Measurements from ENCODE around the gene PSMA2.
A peak's percentile ranks its signal among the peaks of the same experiment; 100 is the strongest.

The PSMA2 gene

GRCh38 chr7:42931834-42932651, at the start of gene PSMA2, which contains the start of gene MRPL32:
PSMA2 (minus strand) TSS chr7:42932174; CDS start chr7:42932158, 16 bp downstream.
MRPL32 (plus strand) TSS chr7:42932376; CDS start chr7:42932387, 11 bp downstream.
- DNase-seq (ENCODE audit: low spot score in 2 of 2) = peak; percentile 86 to 93
- H3K9me3 Mint-ChIP-seq = no peaks in the 10 kb centered on the region
- H3K4me1 Mint-ChIP-seq = peaks cover 52% of the 10 kb centered on the region
- H3K27ac Mint-ChIP-seq (ENCODE audit: low read depth) = peak within 1 kb of the TSS; percentile 97
- peak; percentile 99 for ATAC-seq (replicated peaks; ENCODE audit: extremely low read depth, poor library complexity, severe bottlenecking)
- peak within 1 kb of the TSS; percentile 99 for H3K4me3 Mint-ChIP-seq
- H3K27me3 Mint-ChIP-seq = no peaks in the 10 kb centered on the region
- peaks cover 28% of the 10 kb centered on the region for H3K36me3 Mint-ChIP-seq (ENCODE audit: insufficient read depth)

GRCh38 chr7:42981601-42982000, 49.6 kb upstream of the PSMA2 start:
- Mint-ChIP-seq H3K27ac (ENCODE audit: low read depth) (no peak overlapping the region), H3K27me3 (peaks cover 36% of the 10 kb centered on the region), H3K4me3 (no peak overlapping the region), H3K4me1 (no peaks in the 10 kb centered on the region), H3K9me3 (peaks cover 5% of the 10 kb centered on the region), H3K36me3 (ENCODE audit: insufficient read depth) (no peaks in the 10 kb centered on the region)
- ATAC-seq (replicated peaks; ENCODE audit: extremely low read depth, poor library complexity, severe bottlenecking) (no peak), DNase-seq (ENCODE audit: low spot score in 2 of 2) (no peak)

- Mint-ChIP-seq H3K4me1 (no peaks in the 10 kb centered on the region), H3K27me3 (peaks cover 30% of the 10 kb centered on the region), H3K27ac (ENCODE audit: low read depth) (no peak overlapping the region), H3K36me3 (ENCODE audit: insufficient read depth) (no peaks in the 10 kb centered on the region), H3K9me3 (peaks cover 5% of the 10 kb centered on the region), H3K4me3 (no peak overlapping the region)
- no peak for DNase-seq (ENCODE audit: low spot score in 2 of 2)
- ATAC-seq (replicated peaks; ENCODE audit: extremely low read depth, poor library complexity, severe bottlenecking) = no peak
Observed at GRCh38 chr7:42980514-42980913, 48.5 kb upstream of the PSMA2 start.

GRCh38 chr7:42980084-42980483, 48.1 kb upstream of the PSMA2 start:
- DNase-seq (ENCODE audit: low spot score in 2 of 2) (no peak), ATAC-seq (replicated peaks; ENCODE audit: extremely low read depth, poor library complexity, severe bottlenecking) (no peak)
- H3K9me3 Mint-ChIP-seq = peaks cover 5% of the 10 kb centered on the region
- no peaks in the 10 kb centered on the region for H3K36me3 Mint-ChIP-seq (ENCODE audit: insufficient read depth)
- H3K27me3 Mint-ChIP-seq = peaks cover 34% of the 10 kb centered on the region
- H3K4me1 Mint-ChIP-seq = no peaks in the 10 kb centered on the region
- no peak overlapping the region for H3K4me3 Mint-ChIP-seq
- H3K27ac Mint-ChIP-seq (ENCODE audit: low read depth) = no peak overlapping the region

- no peaks in the 10 kb centered on the region for H3K4me1 Mint-ChIP-seq
- peaks cover 43% of the 10 kb centered on the region for H3K27me3 Mint-ChIP-seq
- H3K9me3 Mint-ChIP-seq = no peaks in the 10 kb centered on the region
- DNase-seq (ENCODE audit: low spot score in 2 of 2) (no peak), ATAC-seq (replicated peaks; ENCODE audit: extremely low read depth, poor library complexity, severe bottlenecking) (no peak)
- H3K4me3 Mint-ChIP-seq = no peak overlapping the region
- H3K36me3 Mint-ChIP-seq (ENCODE audit: insufficient read depth) = no peaks in the 10 kb centered on the region
- H3K27ac Mint-ChIP-seq (ENCODE audit: low read depth) = no peak overlapping the region
Observed at GRCh38 chr7:42978496-42978895, 46.5 kb upstream of the PSMA2 start.

GRCh38 chr7:42976371-42976770, 44.4 kb upstream of the PSMA2 start:
- Mint-ChIP-seq H3K4me3 (no peak overlapping the region), H3K27me3 (peaks cover 43% of the 10 kb centered on the region), H3K27ac (ENCODE audit: low read depth) (no peak overlapping the region), H3K9me3 (no peaks in the 10 kb centered on the region), H3K36me3 (ENCODE audit: insufficient read depth) (no peaks in the 10 kb centered on the region), H3K4me1 (no peaks in the 10 kb centered on the region)
- DNase-seq (ENCODE audit: low spot score in 2 of 2) = no peak
- no peak for ATAC-seq (replicated peaks; ENCODE audit: extremely low read depth, poor library complexity, severe bottlenecking)

GRCh38 chr7:42972699-42973500, 40.9 kb upstream of the PSMA2 start:
- DNase-seq (ENCODE audit: low spot score in 2 of 2) = no peak
- Mint-ChIP-seq H3K4me3 (no peak overlapping the region), H3K4me1 (no peaks in the 10 kb centered on the region), H3K27me3 (peaks cover 33% of the 10 kb centered on the region), H3K36me3 (ENCODE audit: insufficient read depth) (peaks cover 2% of the 10 kb centered on the region), H3K27ac (ENCODE audit: low read depth) (no peak overlapping the region), H3K9me3 (no peaks in the 10 kb centered on the region)
- ATAC-seq (replicated peaks; ENCODE audit: extremely low read depth, poor library complexity, severe bottlenecking) = no peak

- Mint-ChIP-seq H3K4me1 (no peaks in the 10 kb centered on the region), H3K9me3 (no peaks in the 10 kb centered on the region), H3K27me3 (peaks cover 49% of the 10 kb centered on the region), H3K27ac (ENCODE audit: low read depth) (no peak overlapping the region), H3K4me3 (no peak overlapping the region), H3K36me3 (ENCODE audit: insufficient read depth) (peaks cover 2% of the 10 kb centered on the region)
- DNase-seq (ENCODE audit: low spot score in 2 of 2) (no peak), ATAC-seq (replicated peaks; ENCODE audit: extremely low read depth, poor library complexity, severe bottlenecking) (no peak)
Observed at GRCh38 chr7:42967391-42967790, 35.4 kb upstream of the PSMA2 start.

GRCh38 chr7:42964849-42965805, 33.2 kb upstream of the PSMA2 start:
- H3K9me3 Mint-ChIP-seq = no peaks in the 10 kb centered on the region
- no peaks in the 10 kb centered on the region for H3K4me1 Mint-ChIP-seq
- H3K27ac Mint-ChIP-seq (ENCODE audit: low read depth) = no peak overlapping the region
- peaks cover 64% of the 10 kb centered on the region for H3K27me3 Mint-ChIP-seq
- H3K4me3 Mint-ChIP-seq = no peak overlapping the region
- ATAC-seq (replicated peaks; ENCODE audit: extremely low read depth, poor library complexity, severe bottlenecking) = no peak
- DNase-seq (ENCODE audit: low spot score in 2 of 2) = no peak
- peaks cover 2% of the 10 kb centered on the region for H3K36me3 Mint-ChIP-seq (ENCODE audit: insufficient read depth)

GRCh38 chr7:42964293-42964692, 32.3 kb upstream of the PSMA2 start:
- peaks cover 72% of the 10 kb centered on the region for H3K27me3 Mint-ChIP-seq
- H3K4me1 Mint-ChIP-seq = no peaks in the 10 kb centered on the region
- H3K27ac Mint-ChIP-seq (ENCODE audit: low read depth) = no peak overlapping the region
- no peaks in the 10 kb centered on the region for H3K9me3 Mint-ChIP-seq
- H3K36me3 Mint-ChIP-seq (ENCODE audit: insufficient read depth) = peaks cover 2% of the 10 kb centered on the region
- DNase-seq (ENCODE audit: low spot score in 2 of 2) (no peak), ATAC-seq (replicated peaks; ENCODE audit: extremely low read depth, poor library complexity, severe bottlenecking) (no peak)
- no peak overlapping the region for H3K4me3 Mint-ChIP-seq

- DNase-seq (ENCODE audit: low spot score in 2 of 2) (no peak), ATAC-seq (replicated peaks; ENCODE audit: extremely low read depth, poor library complexity, severe bottlenecking) (no peak)
- Mint-ChIP-seq H3K9me3 (no peaks in the 10 kb centered on the region), H3K27ac (ENCODE audit: low read depth) (no peak overlapping the region), H3K4me3 (no peak overlapping the region), H3K4me1 (no peaks in the 10 kb centered on the region), H3K36me3 (ENCODE audit: insufficient read depth) (no peaks in the 10 kb centered on the region), H3K27me3 (peaks cover 58% of the 10 kb centered on the region)
Observed at GRCh38 chr7:42961170-42961569, 29.2 kb upstream of the PSMA2 start.

- Mint-ChIP-seq H3K27ac (ENCODE audit: low read depth) (no peak overlapping the region), H3K27me3 (peaks cover 54% of the 10 kb centered on the region), H3K4me3 (no peak overlapping the region), H3K36me3 (ENCODE audit: insufficient read depth) (no peaks in the 10 kb centered on the region), H3K9me3 (no peaks in the 10 kb centered on the region), H3K4me1 (no peaks in the 10 kb centered on the region)
- no peak for DNase-seq (ENCODE audit: low spot score in 2 of 2)
- no peak for ATAC-seq (replicated peaks; ENCODE audit: extremely low read depth, poor library complexity, severe bottlenecking)
Observed at GRCh38 chr7:42960762-42961161, 28.8 kb upstream of the PSMA2 start.
